Measurements from ENCODE around the gene CHRNB2. TPM values are rescaled to one million over a fixed set of nuclear protein-coding genes. Genes with fewer than 3 reads are reported as not detected.

The CHRNB2 gene
- total RNA-seq, 1 experiment from 2014 or later: 1.8 TPM

DNA sequence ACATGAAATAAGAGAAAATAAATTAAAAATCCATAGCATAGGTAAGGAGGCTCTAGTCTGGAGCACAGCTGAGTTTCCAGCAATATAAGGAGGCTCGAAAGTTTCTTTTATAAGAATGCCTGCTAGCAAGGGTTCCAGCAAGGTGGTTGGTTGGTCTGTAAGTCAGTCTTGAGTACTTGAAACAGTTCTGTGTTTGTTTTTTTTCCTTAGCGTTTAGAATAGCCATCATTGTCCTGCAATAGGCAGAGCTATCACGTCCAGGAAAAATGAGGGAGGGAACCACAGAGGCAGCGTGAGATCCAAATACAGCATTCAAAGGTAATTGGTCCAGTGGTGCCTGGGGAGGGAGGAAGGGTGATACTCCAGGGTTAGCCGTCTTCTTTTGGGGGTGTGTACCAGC, 17.5 kb upstream of the CHRNB2 start:
- Histone ChIP-seq H2BK120ac (ENCODE audit: low read depth, low read length, poor library complexity, severe bottlenecking) (no peak overlapping the region), H3K9ac (ENCODE audit: extremely low read depth, insufficient read length, low read length) (no peak overlapping the region), H2AFZ (ENCODE audit: low read length) (no peak overlapping the region), H3K4ac (ENCODE audit: low read depth, low read length) (no peak overlapping the region), H2BK12ac (ENCODE audit: insufficient read length, low read depth, low read length) (no peak overlapping the region), H3K27ac (ENCODE audit: insufficient read length, low read depth, low read length) (no peak overlapping the region), H3K27me3 (ENCODE audit: insufficient read depth, low read length) (no peaks in the 10 kb centered on the region), H4K8ac (replicated peaks; ENCODE audit: insufficient read length, low read depth, low read length) (no peak overlapping the region), H3K18ac (ENCODE audit: insufficient read length, low read depth, low read length) (no peak overlapping the region), H3K56ac (ENCODE audit: insufficient read length, low read depth, low read length) (no peak overlapping the region), H2AK5ac (ENCODE audit: insufficient read length, low read length) (no peak overlapping the region), H2BK5ac (ENCODE audit: insufficient read length, low read length) (no peak overlapping the region), H3K14ac (ENCODE audit: insufficient read depth, low read length) (no peak overlapping the region), H2BK20ac (ENCODE audit: low read depth, low read length, poor library complexity, severe bottlenecking) (no peak overlapping the region), H3K79me2 (ENCODE audit: insufficient read depth, low read length) (no peaks in the 10 kb centered on the region), H3K9me3 (ENCODE audit: control insufficient read depth, low read depth, low read length) (no peaks in the 10 kb centered on the region), H4K91ac (ENCODE audit: insufficient read length, low read depth, low read length) (no peak overlapping the region), H2BK15ac (ENCODE audit: low read depth, low read length) (no peak overlapping the region), H4K5ac (ENCODE audit: insufficient read length, low read depth, low read length) (no peak overlapping the region), H3K23ac (ENCODE audit: insufficient read length, low read depth, low read length) (no peak overlapping the region), H3K4me2 (ENCODE audit: insufficient read depth, insufficient read length, low read length) (no peak overlapping the region), H3K79me1 (ENCODE audit: insufficient read depth, low read depth, low read length, poor library complexity, severe bottlenecking) (no peaks in the 10 kb centered on the region), H3T11ph (ENCODE audit: low read length) (no peak overlapping the region), H3K4me1 (ENCODE audit: insufficient read depth, low read length) (no peaks in the 10 kb centered on the region), H4K20me1 (ENCODE audit: control insufficient read depth, insufficient read depth, insufficient read length) (no peaks in the 10 kb centered on the region), H3K23me2 (ENCODE audit: insufficient read length, low read depth, low read length, poor library complexity, severe bottlenecking) (no peaks in the 10 kb centered on the region)
- no peak overlapping the region for H3K4me3 Mint-ChIP-seq
- peaks cover 40 to 66% (median 61%) of the 10 kb centered on the region in 3 experiments for H3K36me3 Mint-ChIP-seq (ENCODE audit: insufficient read depth in 1 of 3, low read depth in 3 of 3)
- WGBS (ENCODE audit: extremely low coverage, insufficient read length, low lambda C conversion rate): no CpG with 5 or more reads among the region's 5 CpGs
- no peak overlapping the region for H3K27ac Mint-ChIP-seq
- no peaks in the 10 kb centered on the region for H3K9me3 Mint-ChIP-seq
- peaks cover 2 to 3% of the 10 kb centered on the region in 2 experiments for H3K4me1 Mint-ChIP-seq
- H3K27me3 Mint-ChIP-seq (ENCODE audit: low read depth): no peaks in the 10 kb centered on the region
- DNase-seq: no peak
- TF ChIP-seq CTCF (conservative IDR thresholded peaks at IDR 0.05): no peak
